ENCODE data around the gene IRAK1.

Gene IRAK1

DNA sequence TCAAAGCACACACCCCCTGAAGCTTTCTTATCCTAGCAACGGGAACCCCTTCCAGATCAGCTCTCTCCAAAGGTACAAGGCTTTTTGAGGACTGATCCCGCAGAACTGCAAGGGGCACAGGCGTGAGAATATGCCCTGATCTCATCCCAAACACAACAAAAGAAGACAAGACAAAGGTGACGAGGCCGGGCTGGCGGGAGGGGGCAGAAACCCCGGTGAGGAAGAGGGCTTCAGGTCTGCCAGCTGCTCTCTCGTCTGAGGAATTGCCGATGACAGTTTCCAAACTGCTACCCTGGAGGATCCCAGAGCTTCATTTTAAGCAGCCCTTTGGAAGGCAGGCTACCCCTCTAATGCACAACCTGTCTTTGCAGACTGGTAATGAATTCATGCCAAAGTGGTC is 51.4 kb downstream of the IRAK1 start:
- H4K20me1 ChIP-seq (ENCODE audit: control insufficient read depth, insufficient read depth, low read depth, low read length): peaks cover 7% of the 10 kb centered on the region
- H3F3A ChIP-seq (ENCODE audit: control insufficient read depth, insufficient read depth): 0 out of 2 replicates have a peak, but pooled peaks cover 3% of the 10 kb centered on the region
- peak overlapping the region; percentile 96; the same call in 1 of the 2 replicates for H3K27ac ChIP-seq (ENCODE audit: low read depth, low read length)
- peak overlapping the region; percentile 94 for H3K4me3 ChIP-seq (ENCODE audit: low read length)
- H3K27me3 ChIP-seq (ENCODE audit: control insufficient read depth, low read length): no peaks in the 10 kb centered on the region
- H3K4me2 ChIP-seq (ENCODE audit: low read length): peak overlapping the region; percentile 96
- no peaks in the 10 kb centered on the region for H3K9me2 ChIP-seq (replicated peaks; ENCODE audit: control insufficient read depth, low read length)
- TF ChIP-seq, protein P1, sequence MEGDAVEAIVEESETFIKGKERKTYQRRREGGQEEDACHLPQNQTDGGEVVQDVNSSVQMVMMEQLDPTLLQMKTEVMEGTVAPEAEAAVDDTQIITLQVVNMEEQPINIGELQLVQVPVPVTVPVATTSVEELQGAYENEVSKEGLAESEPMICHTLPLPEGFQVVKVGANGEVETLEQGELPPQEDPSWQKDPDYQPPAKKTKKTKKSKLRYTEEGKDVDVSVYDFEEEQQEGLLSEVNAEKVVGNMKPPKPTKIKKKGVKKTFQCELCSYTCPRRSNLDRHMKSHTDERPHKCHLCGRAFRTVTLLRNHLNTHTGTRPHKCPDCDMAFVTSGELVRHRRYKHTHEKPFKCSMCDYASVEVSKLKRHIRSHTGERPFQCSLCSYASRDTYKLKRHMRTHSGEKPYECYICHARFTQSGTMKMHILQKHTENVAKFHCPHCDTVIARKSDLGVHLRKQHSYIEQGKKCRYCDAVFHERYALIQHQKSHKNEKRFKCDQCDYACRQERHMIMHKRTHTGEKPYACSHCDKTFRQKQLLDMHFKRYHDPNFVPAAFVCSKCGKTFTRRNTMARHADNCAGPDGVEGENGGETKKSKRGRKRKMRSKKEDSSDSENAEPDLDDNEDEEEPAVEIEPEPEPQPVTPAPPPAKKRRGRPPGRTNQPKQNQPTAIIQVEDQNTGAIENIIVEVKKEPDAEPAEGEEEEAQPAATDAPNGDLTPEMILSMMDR (IDR thresholded peaks at IDR 0.05; ENCODE audit: low read depth, low read length, poor library complexity, severe bottlenecking): no peak
- no peak for TF ChIP-seq EZH2phosphoT487 (IDR thresholded peaks at IDR 0.05; ENCODE audit: borderline replicate concordance, low read length)
- H3K4me1 ChIP-seq (ENCODE audit: control insufficient read depth, low read length): peaks cover 31% of the 10 kb centered on the region
- H3K79me2 ChIP-seq (ENCODE audit: control insufficient read depth, low read length): peaks cover 86% of the 10 kb centered on the region
- no peaks in the 10 kb centered on the region for H3K9me3 ChIP-seq (ENCODE audit: control insufficient read depth, insufficient read depth, low read length)
- peaks cover 75% of the 10 kb centered on the region for H3K36me3 ChIP-seq (ENCODE audit: control insufficient read depth, low read length)

DNA sequence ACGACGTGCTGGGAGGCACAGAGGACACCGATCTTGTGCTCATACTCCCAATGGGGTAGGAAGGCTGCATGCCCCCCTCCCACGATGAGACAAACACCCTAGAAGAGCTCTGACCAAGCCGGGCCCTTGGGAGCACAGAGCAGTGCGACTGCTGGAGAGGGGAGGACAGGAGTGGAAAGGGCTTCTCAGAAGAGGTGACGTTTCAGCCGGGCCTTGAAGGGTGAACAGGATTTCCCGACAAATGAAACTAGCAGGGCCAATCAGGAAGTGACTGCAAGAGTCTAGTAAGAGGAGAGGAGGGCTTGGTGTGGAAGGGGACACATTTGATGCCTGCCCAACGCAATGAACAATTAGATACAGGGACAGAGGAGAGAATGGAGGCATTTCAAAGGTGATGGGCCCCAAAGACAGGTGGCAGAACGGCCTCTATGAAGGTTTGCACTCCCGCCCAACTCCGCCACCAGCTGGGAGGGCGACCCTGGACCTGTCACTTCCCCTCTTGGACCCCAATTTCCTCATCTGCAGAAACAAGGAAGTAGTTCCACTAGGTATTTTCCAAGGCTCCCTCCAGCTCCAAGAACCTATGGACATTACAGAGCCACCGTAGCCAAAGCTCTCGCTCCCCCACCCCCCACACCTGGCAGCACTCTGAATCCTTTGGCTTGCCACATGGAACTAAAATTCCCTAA is 52.0 kb downstream of the IRAK1 start:
- no peaks in the 10 kb centered on the region for H3K27me3 ChIP-seq (ENCODE audit: control insufficient read depth, low read length)
- no peaks in the 10 kb centered on the region for H3K9me2 ChIP-seq (replicated peaks; ENCODE audit: control insufficient read depth, low read length)
- H3K9me3 ChIP-seq (ENCODE audit: control insufficient read depth, insufficient read depth, low read length): no peaks in the 10 kb centered on the region
- H4K20me1 ChIP-seq (ENCODE audit: control insufficient read depth, insufficient read depth, low read depth, low read length): peaks cover 7% of the 10 kb centered on the region
- TF ChIP-seq, protein P1 (IDR thresholded peaks at IDR 0.05; ENCODE audit: low read depth, low read length, poor library complexity, severe bottlenecking): no peak
- TF ChIP-seq EZH2phosphoT487 (IDR thresholded peaks at IDR 0.05; ENCODE audit: borderline replicate concordance, low read length): no peak
- peak overlapping the region; percentile 96 for H3K4me2 ChIP-seq (ENCODE audit: low read length)
- H3F3A ChIP-seq (ENCODE audit: control insufficient read depth, insufficient read depth): no peaks in the 10 kb centered on the region
- peaks cover 31% of the 10 kb centered on the region for H3K4me1 ChIP-seq (ENCODE audit: control insufficient read depth, low read length)
- H3K79me2 ChIP-seq (ENCODE audit: control insufficient read depth, low read length): peaks cover 88% of the 10 kb centered on the region
- peak overlapping the region; percentile 96; the same call in 1 of the 2 replicates for H3K27ac ChIP-seq (ENCODE audit: low read depth, low read length)
- H3K4me3 ChIP-seq (ENCODE audit: low read length): peak overlapping the region; percentile 94
- H3K36me3 ChIP-seq (ENCODE audit: control insufficient read depth, low read length): peaks cover 77% of the 10 kb centered on the region

DNA sequence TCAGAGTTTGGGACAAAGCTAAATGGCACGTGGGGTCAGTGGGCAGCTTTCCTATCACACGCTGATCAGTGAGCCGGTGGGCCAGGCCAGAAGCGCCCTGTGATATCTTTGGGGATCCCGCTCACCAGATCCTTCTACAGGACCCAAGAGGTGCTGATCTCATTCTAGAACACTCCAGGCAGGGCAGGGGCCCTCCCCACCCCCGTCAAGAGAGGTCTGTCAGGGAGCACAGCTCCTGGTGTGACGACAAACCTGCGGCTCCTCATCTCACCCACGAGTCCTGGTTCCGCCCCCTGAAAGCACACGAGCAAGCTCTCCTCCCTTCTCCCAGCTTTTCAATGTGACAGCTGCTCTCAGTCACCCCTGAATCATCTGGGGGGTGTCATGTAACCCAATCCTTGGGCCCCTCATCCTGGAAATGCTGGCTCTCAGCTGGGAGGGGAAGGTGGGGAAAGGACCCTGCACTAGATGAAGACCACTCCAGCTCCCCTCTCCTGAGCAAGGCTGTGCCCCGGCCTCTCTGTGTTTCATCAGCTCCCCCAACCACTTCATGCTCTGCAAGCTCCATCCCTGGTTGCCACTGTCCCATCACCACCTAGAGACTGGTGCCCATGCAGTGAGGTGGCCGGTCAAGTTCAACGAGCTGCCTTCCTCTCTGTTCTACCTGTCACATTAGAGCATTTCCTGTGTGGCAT is 52.7 kb downstream of the IRAK1 start:
- Histone ChIP-seq H3K79me2 (ENCODE audit: control insufficient read depth, low read length) (peaks cover 91% of the 10 kb centered on the region), H3K9me2 (replicated peaks; ENCODE audit: control insufficient read depth, low read length) (no peaks in the 10 kb centered on the region), H3K4me1 (ENCODE audit: control insufficient read depth, low read length) (peaks cover 31% of the 10 kb centered on the region), H3K27me3 (ENCODE audit: control insufficient read depth, low read length) (no peaks in the 10 kb centered on the region), H3F3A (ENCODE audit: control insufficient read depth, insufficient read depth) (no peaks in the 10 kb centered on the region), H3K4me3 (ENCODE audit: low read length) (peak overlapping the region; percentile 94), H3K9me3 (ENCODE audit: control insufficient read depth, insufficient read depth, low read length) (no peaks in the 10 kb centered on the region), H3K27ac (ENCODE audit: low read depth, low read length) (0 out of 2 replicates have a peak overlapping the region, but pooled peaks have one; percentile 7), H3K36me3 (ENCODE audit: control insufficient read depth, low read length) (peaks cover 84% of the 10 kb centered on the region), H3K4me2 (ENCODE audit: low read length) (peak overlapping the region; percentile 96), H4K20me1 (ENCODE audit: control insufficient read depth, insufficient read depth, low read depth, low read length) (peaks cover 7% of the 10 kb centered on the region)
- no peak for TF ChIP-seq EZH2phosphoT487 (IDR thresholded peaks at IDR 0.05; ENCODE audit: borderline replicate concordance, low read length)
- TF ChIP-seq, protein P1 (IDR thresholded peaks at IDR 0.05; ENCODE audit: low read depth, low read length, poor library complexity, severe bottlenecking): no peak

Data from DOHH2 (cell line).